Measurements from ENCODE around the gene SLC35F4.
"Not testable (repeated sequence)": the region's sequence is repeated elsewhere in the genome, so short reads cannot be mapped to it uniquely, and the experiment has no call there.

Gene SLC35F4

DNA sequence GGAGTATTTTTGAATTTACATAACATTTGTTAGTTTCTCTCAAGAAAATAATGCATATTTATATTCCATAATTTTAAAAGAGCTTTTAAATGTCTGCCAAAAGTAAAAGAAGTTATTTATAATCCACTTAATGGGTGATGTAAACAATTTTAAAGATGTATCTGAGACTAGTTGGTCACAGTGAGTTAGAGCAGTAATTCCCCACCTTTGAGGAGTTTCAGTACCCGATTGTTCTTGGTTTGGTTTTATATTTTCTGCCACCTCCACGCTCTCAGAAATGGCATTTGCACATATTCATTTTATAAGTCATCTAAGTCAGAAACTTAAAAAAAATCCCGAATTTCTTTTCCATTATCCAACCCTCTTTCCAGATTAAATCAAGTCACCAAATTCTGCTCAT, 153.2 kb downstream of the SLC35F4 start:
- no peak for DNase-seq

DNA sequence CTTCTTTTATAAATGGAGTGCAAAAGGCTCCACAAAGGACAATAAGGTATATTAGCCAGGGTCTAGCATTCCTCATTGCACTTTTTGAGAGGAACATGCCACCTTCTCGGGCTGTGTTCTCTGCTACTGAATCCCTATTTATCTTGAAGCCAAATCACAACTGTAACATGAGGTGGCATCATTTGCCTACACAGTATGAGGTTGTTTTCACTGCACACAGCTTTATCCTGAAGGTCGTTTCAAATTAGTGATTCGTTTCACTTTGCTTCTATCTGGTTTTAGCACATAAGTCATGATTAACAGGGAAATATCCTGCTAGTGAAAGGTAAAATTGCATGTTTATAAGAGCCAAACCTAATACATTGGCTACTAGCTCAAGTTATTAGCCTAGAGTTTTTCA, 153.8 kb downstream of the SLC35F4 start:
- no peak for DNase-seq

DNA sequence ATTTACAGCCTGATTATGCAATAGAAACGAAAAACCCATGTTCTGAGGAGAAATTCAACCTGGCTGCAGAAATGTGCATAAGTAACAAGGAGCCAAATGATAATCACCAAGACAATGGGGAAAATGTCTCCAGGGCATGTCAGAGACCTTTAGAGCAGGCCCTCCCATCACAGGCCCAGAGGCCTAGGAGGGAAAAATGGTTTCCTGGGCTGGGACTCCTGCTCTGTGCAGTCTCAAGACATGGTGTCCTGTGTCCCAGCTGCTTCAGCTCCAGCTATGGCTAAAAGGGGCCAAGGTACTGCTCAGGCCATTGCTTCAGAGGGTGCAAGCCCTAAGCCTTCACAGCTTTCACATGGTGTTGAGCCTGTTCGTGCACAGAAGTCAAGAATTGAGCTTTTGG, 156.0 kb downstream of the SLC35F4 start:
- no peak for DNase-seq

GRCh38 chr14:57709086-57709485, 156.8 kb downstream of the SLC35F4 start:
- DNase-seq = not testable (repeated sequence)

- DNase-seq = no peak
Measured at GRCh38 chr14:57707219-57707618, 158.7 kb downstream of the SLC35F4 start.

DNA sequence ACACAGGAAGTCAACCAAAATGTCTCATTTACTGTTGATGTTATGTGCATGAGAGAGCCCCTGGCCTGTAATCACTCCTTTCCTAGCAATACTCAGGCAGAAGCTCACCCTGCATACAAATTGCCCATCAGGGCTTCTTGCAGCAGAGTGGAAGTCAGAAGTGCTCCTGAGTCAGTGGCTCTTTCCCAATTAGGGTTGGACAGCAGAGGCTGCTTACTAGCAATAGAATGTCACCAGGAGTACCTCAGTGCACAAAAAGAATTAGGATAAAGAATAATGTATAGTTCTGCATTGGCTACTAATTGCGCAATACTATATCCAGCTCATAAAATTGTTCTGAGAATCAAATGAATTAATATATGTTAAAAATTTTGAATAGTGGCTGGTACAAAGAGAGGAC, 161.1 kb downstream of the SLC35F4 start:
- no peak for DNase-seq

GRCh38 chr14:57699947-57700346, 165.9 kb downstream of the SLC35F4 start:
- no peak for DNase-seq

GRCh38 chr14:57692671-57693070, 173.2 kb downstream of the SLC35F4 start:
- DNase-seq = no peak

GRCh38 chr14:57687416-57687815, 178.5 kb downstream of the SLC35F4 start:
- no peak for DNase-seq

- DNase-seq = no peak
Measured at GRCh38 chr14:57686304-57686703, 179.6 kb downstream of the SLC35F4 start.

DNA sequence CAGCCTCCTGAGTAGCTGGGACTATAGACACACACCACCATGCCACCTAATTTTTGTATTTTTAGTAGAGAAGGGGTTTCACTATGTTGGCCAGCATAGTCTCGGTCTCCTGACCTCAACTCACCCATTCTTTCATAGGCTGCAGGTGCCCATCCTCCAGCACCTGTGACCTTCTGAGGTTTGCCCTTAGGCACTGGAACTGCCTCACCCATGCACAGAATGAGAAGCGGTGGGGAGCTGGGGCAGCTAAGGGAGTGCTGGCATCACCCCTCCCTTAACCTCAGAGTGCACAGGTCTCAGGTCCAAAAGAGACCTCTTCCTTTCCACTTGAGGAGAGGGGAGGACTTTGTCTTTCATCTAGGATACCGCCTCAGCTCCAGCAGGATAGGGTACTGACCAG, 194.9 kb downstream of the SLC35F4 start:
- DNase-seq = no peak

GRCh38 chr14:57660208-57660607, 205.7 kb downstream of the SLC35F4 start:
- DNase-seq = no peak

- DNase-seq = no peak
Measured at GRCh38 chr14:57659052-57659451, 206.8 kb downstream of the SLC35F4 start.

GRCh38 chr14:57657487-57657886, 208.4 kb downstream of the SLC35F4 start:
- DNase-seq = no peak

DNA sequence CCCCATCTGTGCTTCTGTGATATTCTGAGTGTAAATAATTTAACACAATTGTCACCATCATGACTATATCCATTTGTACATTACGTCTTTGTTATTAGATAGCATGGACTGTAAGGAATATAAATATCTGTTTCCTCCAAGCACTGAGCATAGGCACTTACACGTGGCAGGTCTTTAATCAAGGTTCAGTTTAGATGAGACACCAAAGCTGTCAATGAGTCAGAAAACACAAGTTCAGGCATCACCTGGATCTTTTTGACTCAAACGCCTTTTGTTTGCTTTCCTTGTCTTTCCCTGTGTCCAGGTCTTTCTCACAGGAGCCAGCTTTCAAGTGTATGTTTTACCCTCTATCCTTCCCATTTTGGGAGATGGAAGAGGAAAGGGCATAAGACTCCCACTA, 209.0 kb downstream of the SLC35F4 start:
- no peak for DNase-seq

GRCh38 chr14:57652769-57653168, 213.1 kb downstream of the SLC35F4 start:
- no peak for DNase-seq

DNA sequence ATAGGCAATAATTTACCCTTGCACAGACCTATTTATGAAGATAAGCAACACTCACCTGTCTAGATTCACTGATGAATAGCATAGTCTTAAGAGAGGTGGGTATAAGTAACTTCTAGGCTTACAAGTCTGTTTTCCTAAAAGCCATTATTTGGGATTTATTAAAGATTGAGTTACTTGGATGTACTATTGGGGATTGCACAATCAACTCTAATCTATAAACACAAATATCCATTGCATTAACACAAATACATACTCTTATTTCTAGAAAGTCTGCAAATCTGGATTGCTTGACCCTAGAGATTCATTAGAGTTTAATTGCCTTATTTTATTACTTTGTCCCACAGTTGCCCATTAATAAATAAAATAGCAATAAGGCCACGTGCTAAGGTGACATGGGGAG, 224.1 kb downstream of the SLC35F4 start:
- DNase-seq = no peak

GRCh38 chr14:57640036-57640435, 225.9 kb downstream of the SLC35F4 start:
- DNase-seq = no peak

- DNase-seq = no peak
Measured at GRCh38 chr14:57637901-57638300, 228.0 kb downstream of the SLC35F4 start.

GRCh38 chr14:57634335-57634734, 231.6 kb downstream of the SLC35F4 start:
- DNase-seq = no peak

- no peak for DNase-seq
Measured at GRCh38 chr14:57632649-57633048, 233.2 kb downstream of the SLC35F4 start.

GRCh38 chr14:57617510-57617909, 248.4 kb downstream of the SLC35F4 start:
- no peak for DNase-seq

- DNase-seq = no peak
Measured at GRCh38 chr14:57612946-57613345, 252.9 kb downstream of the SLC35F4 start.

- DNase-seq = no peak
Measured at GRCh38 chr14:57611555-57612075, 254.3 kb downstream of the SLC35F4 start.

- DNase-seq = no peak
Measured at GRCh38 chr14:57610631-57611030, 255.3 kb downstream of the SLC35F4 start.

Measured in NCI-H2081 treated with DMSO at 0.1 percent for 48 hours (cell line).